Measurements from ENCODE around the gene RTN3.
"Not testable (repeated sequence)": the region's sequence is repeated elsewhere in the genome, so short reads cannot be mapped to it uniquely, and the experiment has no call there.

RTN3 gene, protein sequence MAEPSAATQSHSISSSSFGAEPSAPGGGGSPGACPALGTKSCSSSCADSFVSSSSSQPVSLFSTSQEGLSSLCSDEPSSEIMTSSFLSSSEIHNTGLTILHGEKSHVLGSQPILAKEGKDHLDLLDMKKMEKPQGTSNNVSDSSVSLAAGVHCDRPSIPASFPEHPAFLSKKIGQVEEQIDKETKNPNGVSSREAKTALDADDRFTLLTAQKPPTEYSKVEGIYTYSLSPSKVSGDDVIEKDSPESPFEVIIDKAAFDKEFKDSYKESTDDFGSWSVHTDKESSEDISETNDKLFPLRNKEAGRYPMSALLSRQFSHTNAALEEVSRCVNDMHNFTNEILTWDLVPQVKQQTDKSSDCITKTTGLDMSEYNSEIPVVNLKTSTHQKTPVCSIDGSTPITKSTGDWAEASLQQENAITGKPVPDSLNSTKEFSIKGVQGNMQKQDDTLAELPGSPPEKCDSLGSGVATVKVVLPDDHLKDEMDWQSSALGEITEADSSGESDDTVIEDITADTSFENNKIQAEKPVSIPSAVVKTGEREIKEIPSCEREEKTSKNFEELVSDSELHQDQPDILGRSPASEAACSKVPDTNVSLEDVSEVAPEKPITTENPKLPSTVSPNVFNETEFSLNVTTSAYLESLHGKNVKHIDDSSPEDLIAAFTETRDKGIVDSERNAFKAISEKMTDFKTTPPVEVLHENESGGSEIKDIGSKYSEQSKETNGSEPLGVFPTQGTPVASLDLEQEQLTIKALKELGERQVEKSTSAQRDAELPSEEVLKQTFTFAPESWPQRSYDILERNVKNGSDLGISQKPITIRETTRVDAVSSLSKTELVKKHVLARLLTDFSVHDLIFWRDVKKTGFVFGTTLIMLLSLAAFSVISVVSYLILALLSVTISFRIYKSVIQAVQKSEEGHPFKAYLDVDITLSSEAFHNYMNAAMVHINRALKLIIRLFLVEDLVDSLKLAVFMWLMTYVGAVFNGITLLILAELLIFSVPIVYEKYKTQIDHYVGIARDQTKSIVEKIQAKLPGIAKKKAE

GRCh38 chr11:63681321-63682065 is at the start of gene RTN3:
RTN3 (plus strand) TSS chr11:63681500; CDS start chr11:63681637, 137 bp downstream.
- DNase-seq (peak; percentile 99), ATAC-seq (peak; percentile 95)
- Mint-ChIP-seq H3K4me1 (peaks cover 34% of the 10 kb centered on the region), H3K4me3 (peak within 1 kb of the TSS; percentile 88 to 100), H3K27ac (peak within 1 kb of the TSS; percentile 94 to 96), H3K9me3 (no peaks in the 10 kb centered on the region), H3K27me3 (no peaks in the 10 kb centered on the region)

DNA sequence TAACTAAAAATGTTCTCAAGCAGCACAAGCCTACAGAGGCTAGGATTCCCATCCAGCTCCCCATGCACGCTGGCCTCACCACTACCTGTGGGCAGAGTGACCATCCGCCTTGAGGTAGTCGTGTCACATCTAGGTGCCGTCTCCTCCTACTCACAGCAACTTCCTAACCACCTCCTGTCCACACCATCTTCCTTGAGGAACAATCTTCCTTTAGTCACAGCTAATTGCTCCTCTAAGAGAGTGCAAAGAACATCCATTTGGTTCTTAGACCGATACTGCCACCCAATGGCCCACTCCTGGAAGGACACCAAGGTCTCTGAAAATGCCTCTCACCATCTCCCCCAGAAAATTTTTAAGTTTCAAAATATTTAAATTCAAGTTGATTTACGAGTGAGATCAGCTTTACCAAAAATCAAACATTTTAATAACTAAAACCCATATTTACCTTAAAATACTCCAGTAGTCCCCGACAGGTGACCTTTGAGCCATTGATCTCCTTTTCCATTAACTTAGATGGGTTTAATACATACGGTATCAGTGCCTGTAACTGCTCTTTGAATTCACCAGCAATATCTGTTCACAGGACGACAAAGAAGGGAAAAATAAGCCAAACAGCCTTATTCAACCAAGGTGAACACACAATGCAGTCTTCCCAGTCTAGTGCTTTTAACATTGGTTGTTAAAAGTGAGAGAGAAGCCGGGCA is 45.4 kb upstream of the RTN3 start:
- no peak overlapping the region for H3K27ac Mint-ChIP-seq
- no peaks in the 10 kb centered on the region for H3K27me3 Mint-ChIP-seq
- ATAC-seq, result peak; percentile 56
- H3K9me3 Mint-ChIP-seq, result no peaks in the 10 kb centered on the region
- peaks cover 9% of the 10 kb centered on the region for H3K4me1 Mint-ChIP-seq
- no peak overlapping the region for H3K4me3 Mint-ChIP-seq
- peak; percentile 50 to 63 for DNase-seq

DNA sequence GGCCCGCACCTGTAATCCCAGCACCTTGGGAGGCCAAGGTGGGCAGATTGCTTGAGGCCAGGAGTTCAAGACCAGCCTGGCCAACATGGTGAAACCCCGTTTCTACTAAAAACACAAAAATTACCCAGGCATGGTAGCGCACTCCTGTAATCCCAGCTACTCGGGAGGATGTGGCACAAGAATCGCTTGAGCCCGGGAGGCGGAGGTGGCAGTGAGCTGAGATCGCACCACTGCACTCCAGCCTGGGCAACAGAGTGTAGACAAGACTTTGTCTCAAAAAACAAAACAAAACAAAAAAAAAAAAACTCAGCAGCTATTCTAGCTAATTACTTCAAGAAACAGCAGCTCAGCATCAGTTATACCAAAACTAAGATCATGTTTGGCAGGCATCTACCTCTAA is 42.9 kb upstream of the RTN3 start:
- not testable (repeated sequence) for H3K27me3 Mint-ChIP-seq, H3K4me3 Mint-ChIP-seq, DNase-seq, H3K4me1 Mint-ChIP-seq, ATAC-seq, H3K27ac Mint-ChIP-seq, H3K9me3 Mint-ChIP-seq

- DNase-seq, result no peak
- Mint-ChIP-seq H3K4me1 (no peaks in the 10 kb centered on the region), H3K27ac (no peak overlapping the region), H3K9me3 (no peaks in the 10 kb centered on the region), H3K4me3 (no peak overlapping the region), H3K27me3 (no peaks in the 10 kb centered on the region)
- ATAC-seq, result no peak
Observed at GRCh38 chr11:63639199-63639832, 42.0 kb upstream of the RTN3 start.

DNA sequence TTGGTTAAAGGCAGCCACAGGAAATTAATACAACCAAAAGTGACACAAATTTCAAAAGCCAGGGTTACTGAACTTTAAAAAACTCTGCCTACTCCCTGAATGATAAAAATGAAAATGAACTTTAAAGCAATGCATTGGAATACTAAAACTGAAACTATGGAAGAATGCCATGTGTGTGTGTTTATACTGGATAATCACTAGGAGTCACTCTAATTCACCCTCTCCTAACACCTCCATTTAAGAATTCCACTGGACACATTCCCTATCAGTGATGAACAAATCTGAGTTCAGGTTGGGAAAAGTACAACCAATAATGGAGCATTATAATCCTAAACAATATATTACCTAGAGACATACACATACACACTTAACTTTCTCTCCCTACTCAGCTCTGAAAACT is 39.6 kb upstream of the RTN3 start:
- peak overlapping the region in 1 of 2 donors; percentile 44 for H3K27ac Mint-ChIP-seq
- H3K27me3 Mint-ChIP-seq, result no peaks in the 10 kb centered on the region
- no peak overlapping the region for H3K4me3 Mint-ChIP-seq
- no peaks in the 10 kb centered on the region for H3K9me3 Mint-ChIP-seq
- DNase-seq (no peak), ATAC-seq (no peak)
- H3K4me1 Mint-ChIP-seq, result no peaks in the 10 kb centered on the region

DNA sequence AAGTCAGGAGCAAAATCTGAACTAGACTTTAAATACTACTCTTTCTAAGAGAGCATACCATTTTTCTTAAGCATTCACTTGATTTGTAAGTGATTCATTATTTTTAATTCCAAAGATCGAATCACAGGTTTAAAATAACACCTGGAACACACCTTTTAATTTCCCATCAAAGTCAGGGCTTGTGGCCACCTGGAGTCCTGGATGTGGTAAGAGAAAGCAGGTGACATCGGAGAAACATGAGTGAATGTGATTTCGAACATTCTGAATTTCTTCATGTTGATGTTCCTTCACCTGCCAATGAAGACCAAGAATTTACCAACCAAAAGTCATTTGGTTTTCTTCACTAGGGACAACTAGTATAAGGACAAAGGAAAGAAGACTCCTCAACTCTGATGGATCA is 38.1 kb upstream of the RTN3 start:
- Mint-ChIP-seq H3K4me3 (no peak overlapping the region), H3K9me3 (no peaks in the 10 kb centered on the region), H3K27ac (no peak overlapping the region), H3K27me3 (no peaks in the 10 kb centered on the region), H3K4me1 (no peaks in the 10 kb centered on the region)
- DNase-seq (no peak), ATAC-seq (no peak)

DNA sequence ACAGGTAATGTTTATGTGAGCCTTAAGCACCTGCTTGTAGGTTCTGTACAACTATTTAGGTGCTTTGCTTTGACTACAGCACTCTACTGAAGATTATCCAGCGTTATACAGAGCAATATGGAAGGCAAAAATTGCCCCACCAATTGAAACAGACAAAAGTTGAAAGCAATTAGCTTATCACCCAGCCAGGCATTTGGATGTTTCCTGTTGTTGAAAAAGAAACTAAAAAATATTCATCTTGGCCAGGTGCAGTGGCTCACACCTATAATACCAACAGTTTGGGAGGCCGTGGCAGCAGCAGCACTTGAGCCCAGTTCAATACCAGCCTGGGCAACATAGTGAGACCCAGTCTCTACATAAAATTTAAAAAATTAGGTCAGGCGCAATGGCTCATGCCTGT is 28.6 kb upstream of the RTN3 start:
- no peak for ATAC-seq
- no peak for DNase-seq
- H3K9me3 Mint-ChIP-seq, result no peaks in the 10 kb centered on the region
- no peaks in the 10 kb centered on the region for H3K27me3 Mint-ChIP-seq
- H3K4me1 Mint-ChIP-seq, result peaks cover 7% of the 10 kb centered on the region
- H3K4me3 Mint-ChIP-seq, result no peak overlapping the region
- no peak overlapping the region for H3K27ac Mint-ChIP-seq

GRCh38 chr11:63660972-63661371 is 20.3 kb upstream of the RTN3 start:
- H3K4me1 Mint-ChIP-seq, result peaks cover 21% of the 10 kb centered on the region
- DNase-seq (no peak), ATAC-seq (no peak)
- H3K4me3 Mint-ChIP-seq, result no peak overlapping the region
- H3K9me3 Mint-ChIP-seq, result no peaks in the 10 kb centered on the region
- no peaks in the 10 kb centered on the region for H3K27me3 Mint-ChIP-seq
- H3K27ac Mint-ChIP-seq, result no peak overlapping the region

DNA sequence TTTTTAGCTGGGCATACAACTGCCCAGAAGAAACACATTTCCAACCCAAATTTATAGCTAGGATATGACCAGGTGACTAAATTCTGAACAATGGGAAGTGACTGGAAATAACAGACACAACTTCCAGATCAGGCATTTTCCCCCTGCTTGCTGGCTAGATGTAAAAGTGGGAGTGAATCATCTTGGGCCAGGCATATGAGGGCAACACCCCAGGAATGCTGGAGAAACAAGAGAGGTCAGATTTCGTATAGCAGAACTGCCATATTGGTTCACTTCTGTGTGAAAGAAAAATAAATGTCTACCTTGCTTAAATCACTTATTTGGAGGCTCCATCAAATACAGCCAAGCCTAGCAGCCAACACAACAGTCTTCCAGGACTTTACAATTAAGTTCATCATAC is 17.5 kb upstream of the RTN3 start:
- no peak for ATAC-seq
- DNase-seq, result no peak
- H3K27ac Mint-ChIP-seq, result no peak overlapping the region
- no peak overlapping the region for H3K4me3 Mint-ChIP-seq
- H3K4me1 Mint-ChIP-seq, result peaks cover 36% of the 10 kb centered on the region
- no peaks in the 10 kb centered on the region for H3K27me3 Mint-ChIP-seq
- no peaks in the 10 kb centered on the region for H3K9me3 Mint-ChIP-seq

- Mint-ChIP-seq H3K27ac (no peak overlapping the region), H3K4me1 (peaks cover 46% of the 10 kb centered on the region), H3K4me3 (no peak overlapping the region), H3K27me3 (no peaks in the 10 kb centered on the region), H3K9me3 (no peaks in the 10 kb centered on the region)
- no peak for ATAC-seq
- DNase-seq, result no peak
Observed at GRCh38 chr11:63666874-63667273, 14.4 kb upstream of the RTN3 start.

DNA sequence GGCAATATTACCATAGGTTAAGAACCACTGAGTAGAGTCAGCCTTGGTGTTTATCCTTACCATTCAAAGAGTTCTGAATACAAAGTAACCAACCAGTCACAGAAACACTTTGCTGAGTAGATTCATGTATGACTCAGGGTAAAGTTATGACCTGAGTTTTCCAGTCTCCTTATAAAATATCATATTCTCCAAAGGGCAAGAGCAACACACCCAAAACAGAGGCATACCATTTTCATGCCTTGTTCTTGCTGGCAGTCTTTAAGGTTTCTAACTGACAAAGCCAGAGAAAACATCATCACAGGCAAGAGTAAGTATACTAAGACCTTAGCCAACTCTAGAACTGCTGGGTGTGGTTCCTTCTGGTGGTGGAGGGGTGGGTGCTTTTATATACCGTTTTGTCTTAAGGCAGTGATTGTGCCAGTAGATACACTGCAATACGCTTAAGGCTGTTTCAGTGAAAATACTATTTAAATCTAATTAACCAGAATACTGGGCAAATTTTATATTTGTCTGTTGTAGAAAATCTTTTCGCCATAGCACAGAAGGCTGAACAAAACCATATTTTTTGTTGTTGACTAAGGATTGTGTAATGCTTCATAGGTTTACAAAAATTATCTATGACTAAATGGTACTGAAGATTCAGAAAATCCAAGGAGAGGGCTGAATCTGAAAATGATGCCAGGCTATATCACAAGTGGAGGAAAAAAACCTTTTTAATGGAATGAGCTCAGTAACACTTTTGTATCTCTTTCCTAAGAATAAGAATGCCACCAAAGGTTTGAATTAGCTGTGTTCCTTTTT is 13.1 kb upstream of the RTN3 start:
- peak overlapping the region in 1 of 2 donors; percentile 10 for H3K4me3 Mint-ChIP-seq
- H3K4me1 Mint-ChIP-seq, result peaks cover 55% of the 10 kb centered on the region
- H3K27ac Mint-ChIP-seq, result no peak overlapping the region
- H3K9me3 Mint-ChIP-seq, result no peaks in the 10 kb centered on the region
- H3K27me3 Mint-ChIP-seq, result no peaks in the 10 kb centered on the region
- ATAC-seq (no peak), DNase-seq (no peak)

- Mint-ChIP-seq H3K27me3 (no peaks in the 10 kb centered on the region), H3K4me3 (peak overlapping the region; percentile 83 to 84), H3K4me1 (peaks cover 44% of the 10 kb centered on the region), H3K9me3 (no peaks in the 10 kb centered on the region), H3K27ac (peak overlapping the region; percentile 38 to 60)
- DNase-seq (no peak), ATAC-seq (no peak)
Observed at GRCh38 chr11:63670096-63670432, 11.2 kb upstream of the RTN3 start.

DNA sequence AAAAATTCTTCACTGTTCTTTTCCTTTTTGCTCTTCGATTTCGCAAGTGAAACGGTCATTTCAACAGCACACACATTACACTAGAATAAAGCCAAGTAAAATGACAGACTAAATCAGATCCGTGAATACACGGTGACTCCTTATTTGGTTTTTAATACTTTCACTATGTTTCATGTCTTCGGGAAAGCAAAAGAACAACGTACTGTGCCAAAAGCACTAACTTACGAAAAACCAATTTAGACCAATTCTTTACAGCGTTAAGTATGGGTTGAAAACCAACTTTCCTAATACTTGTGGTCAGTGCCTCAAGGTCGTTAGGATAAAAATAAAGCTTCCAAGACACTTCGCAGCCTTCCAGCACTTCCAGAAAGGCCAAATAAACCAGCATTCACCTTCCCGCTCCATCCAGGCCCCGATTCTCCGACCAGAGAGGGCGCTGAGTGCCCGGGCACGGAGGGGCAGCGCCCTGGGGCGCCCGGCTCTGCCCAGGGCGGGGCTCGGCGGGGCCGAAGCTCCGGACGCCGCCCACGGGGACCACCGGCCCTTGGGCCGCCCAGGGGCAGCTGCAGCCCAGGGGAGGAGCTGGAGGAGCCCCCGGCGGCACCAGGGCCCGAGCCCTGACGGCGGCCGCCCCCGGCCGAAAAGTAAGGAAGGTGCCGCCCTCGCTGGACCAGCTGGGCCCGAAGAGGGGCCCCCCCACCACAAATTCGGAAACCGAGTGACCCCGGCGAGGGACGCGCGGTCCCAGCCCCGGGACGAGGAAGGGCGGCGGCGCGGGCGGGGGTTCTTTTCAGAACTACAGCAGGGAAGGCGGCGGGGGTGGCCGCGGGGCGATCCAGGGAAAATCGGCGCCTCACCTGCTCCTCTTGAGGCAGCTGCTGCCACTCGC is 10.6 kb upstream of the RTN3 start:
- H3K27ac Mint-ChIP-seq, result peak overlapping the region; percentile 60 to 71
- ATAC-seq (peak; percentile 18), DNase-seq (peak; percentile 24 to 41)
- H3K9me3 Mint-ChIP-seq, result no peaks in the 10 kb centered on the region
- H3K27me3 Mint-ChIP-seq, result no peaks in the 10 kb centered on the region
- peaks cover 44% of the 10 kb centered on the region for H3K4me1 Mint-ChIP-seq
- peak overlapping the region; percentile 83 to 84 for H3K4me3 Mint-ChIP-seq
